Gastrocnemius medialis (tissue), 4 donors: ENCODE data around the gene STPG4.

Experiments used
- CTCF ChIP-seq, 5 experiments: fragments of 450-650 bp in 3 of 5; fragments of 200-600 bp in 2 of 5; sonication (generic) in 2 of 5; IDR thresholded peaks in 4 of 5; conservative IDR thresholded peaks in 1 of 5; 1 replicate in 4 of 5; 2 replicates in 1 of 5; pipeline ENCODE4 v1.5.1; 2016 to 2019; ENCODE audit warnings: antibody characterized with exemption in 5 of 5, mild to moderate bottlenecking in 3 of 5, moderate library complexity in 3 of 5
- POLR2A ChIP-seq, 2 donors: fragments of 450-650 bp; IDR thresholded peaks; one replicate each; pipeline ENCODE4 v1.6.1; 2017; ENCODE audit warnings: antibody characterized with exemption in 2 of 2, mild to moderate bottlenecking in 2 of 2, moderate library complexity in 2 of 2

- TF ChIP-seq CTCF (IDR thresholded peaks at IDR 0.05 in 4 of 5, conservative IDR thresholded peaks at IDR 0.05 in 1 of 5) (no peak), POLR2A (IDR thresholded peaks at IDR 0.05) (no peak)
Observed at GRCh38 chr2:47126783-47127182, 28.3 kb downstream of the STPG4 start.
